ENCODE data around the gene PSMB8.
"Not testable (repeated sequence)": the region's sequence is repeated elsewhere in the genome, so short reads cannot be mapped to it uniquely, and the experiment has no call there.

Gene PSMB8

GRCh38 chr6:32838114-32838958 is 5.5 kb downstream of the PSMB8 start, which contains the start of gene TAP2:
Gene TAP2 (minus strand): TSS chr6:32838739. CDS start chr6:32838233, 506 bp downstream.
- DNase-seq (ENCODE audit: low read depth in 2 of 2): peak; percentile 77 to 78

GRCh38 chr6:32837651-32838113 is 6.2 kb downstream of the PSMB8 start:
- DNase-seq (ENCODE audit: low read depth in 2 of 2): no peak

- no peak for DNase-seq (ENCODE audit: low read depth in 2 of 2)
Measured at GRCh38 chr6:32836873-32837272, 7.0 kb downstream of the PSMB8 start.

- no peak for DNase-seq (ENCODE audit: low read depth in 2 of 2)
Measured at GRCh38 chr6:32835167-32835893, 8.5 kb downstream of the PSMB8 start.

GRCh38 chr6:32833664-32834063 is 10.2 kb downstream of the PSMB8 start:
- no peak for DNase-seq (ENCODE audit: low read depth in 2 of 2)

GRCh38 chr6:32832535-32832934 is 11.3 kb downstream of the PSMB8 start:
- DNase-seq (ENCODE audit: low read depth in 2 of 2): no peak

GRCh38 chr6:32830936-32831335 is 12.9 kb downstream of the PSMB8 start:
- DNase-seq (ENCODE audit: low read depth in 2 of 2): no peak

GRCh38 chr6:32830017-32830416 is 13.8 kb downstream of the PSMB8 start:
- no peak for DNase-seq (ENCODE audit: low read depth in 2 of 2)

GRCh38 chr6:32829495-32829894 is 14.4 kb downstream of the PSMB8 start:
- DNase-seq (ENCODE audit: low read depth in 2 of 2): no peak

- DNase-seq (ENCODE audit: low read depth in 2 of 2): no peak
Measured at GRCh38 chr6:32827025-32827424, 16.8 kb downstream of the PSMB8 start.

GRCh38 chr6:32825966-32826365 is 17.9 kb downstream of the PSMB8 start:
- peak; percentile 24 to 34 for DNase-seq (ENCODE audit: low read depth in 2 of 2)

GRCh38 chr6:32819729-32820128 is 24.1 kb downstream of the PSMB8 start:
- DNase-seq (ENCODE audit: low read depth in 2 of 2): peak; percentile 34 to 36

- DNase-seq (ENCODE audit: low read depth in 2 of 2): no peak
Measured at GRCh38 chr6:32818867-32819266, 25.0 kb downstream of the PSMB8 start.

GRCh38 chr6:32816746-32817204 is 27.1 kb downstream of the PSMB8 start, which contains the start of gene HLA-DOB:
Gene HLA-DOB (minus strand): TSS chr6:32817002. CDS start chr6:32816951, 51 bp downstream.
- DNase-seq (ENCODE audit: low read depth in 2 of 2): no peak

GRCh38 chr6:32815996-32816395 is 27.9 kb downstream of the PSMB8 start:
- no peak for DNase-seq (ENCODE audit: low read depth in 2 of 2)

GRCh38 chr6:32815115-32815514 is 28.7 kb downstream of the PSMB8 start:
- DNase-seq (ENCODE audit: low read depth in 2 of 2): peak; percentile 21 to 25

GRCh38 chr6:32814145-32814544 is 29.7 kb downstream of the PSMB8 start:
- no peak for DNase-seq (ENCODE audit: low read depth in 2 of 2)

- DNase-seq (ENCODE audit: low read depth in 2 of 2): no peak
Measured at GRCh38 chr6:32809171-32809570, 34.7 kb downstream of the PSMB8 start.

- DNase-seq (ENCODE audit: low read depth in 2 of 2): no peak
Measured at GRCh38 chr6:32807020-32807580, 36.7 kb downstream of the PSMB8 start.

GRCh38 chr6:32805404-32805803 is 38.4 kb downstream of the PSMB8 start:
- DNase-seq (ENCODE audit: low read depth in 2 of 2): not testable (repeated sequence)

GRCh38 chr6:32803416-32803815 is 40.4 kb downstream of the PSMB8 start:
- no peak for DNase-seq (ENCODE audit: low read depth in 2 of 2)

- DNase-seq (ENCODE audit: low read depth in 2 of 2): no peak
Measured at GRCh38 chr6:32799740-32800139, 44.1 kb downstream of the PSMB8 start.

Data from fibroblast of skin of left quadriceps (primary cell).